Right cardiac atrium (tissue), 5 donors: ENCODE data around the gene VAPB. TPM values are rescaled to one million over a fixed set of nuclear protein-coding genes. Genes with fewer than 3 reads are reported as not detected.
"Not testable (repeated sequence)": the region's sequence is repeated elsewhere in the genome, so short reads cannot be mapped to it uniquely, and the experiment has no call there.

Experiments used
- ATAC-seq, 2 donors: fragments of 200-7000 bp; cut with Tn5 transposase; one replicate each; pipeline versions ENCODE4 v1.8.0 to v1.9.1; 2020; ENCODE audit warnings: moderate library complexity in 2 of 2, mild to moderate bottlenecking in 1 of 2
- DNase-seq, 3 donors: peaks; one replicate each; pipeline ENCODE4 v3.0.0-alpha.2; 2020
- H3K27ac ChIP-seq: one replicate; pipeline ENCODE4 v1.5.1; 2013; ENCODE audit warnings: mild to moderate bottlenecking, low read length, control low read depth, moderate library complexity
- H3K27me3 ChIP-seq: one replicate; pipeline ENCODE4 v1.6.1; 2013; ENCODE audit not compliant: control insufficient read depth, insufficient read depth
- H3K4me1 ChIP-seq: one replicate; pipeline ENCODE4 v1.6.1; 2013; ENCODE audit warnings: low read length; ENCODE audit not compliant: control insufficient read depth, insufficient read depth
- H3K4me3 ChIP-seq: one replicate; pipeline ENCODE4 v1.5.1; 2013; ENCODE audit warnings: low read length, control low read depth
- H3K9me3 ChIP-seq: one replicate; pipeline ENCODE4 v1.6.1; 2013; ENCODE audit warnings: low read length; ENCODE audit not compliant: control insufficient read depth
- WGBS: extraction: QIAGEN DNeasy Blood & Tissue Kit; methylation state at CpG from one replicate; pipeline ENCODE4 v1.1.7; 2013; 5-methylcytosine and 5-hydroxymethylcytosine counted together
- intact Hi-C, 4 donors: fragments of 100-400 bp; cut with DNase I; formaldehyde crosslinking; loops; one replicate each; pipeline versions ENCODE4 v1.11.0 to v1.14.0; 2022 to 2023
- polyA plus RNA-seq: library from polyadenylated mRNA; stranded (reverse); fragments of 200-250 nt; gene quantifications from one replicate; pipeline ENCODE4 v1.2.3, GENCODE V29; 2013
- total RNA-seq, 4 donors: library from RNA; stranded (reverse); fragmentation: NEBNext Ultra II Directional; extraction: Animal tissue kit (Norgen Biotek cat#: 25700); gene quantifications; one replicate each; pipeline ENCODE4 v1.2.1, GENCODE V29; 2021
- donor health status: healthy with polysubstance abuse.
- donor health status: DM: no; HTN: yes; CAD: no.
- donor health status: DM: no; HTN: no; CAD: no.
- donor health status: DM: no; HTN: yes; CAD: no; lungs with severe emphysema.
- donor health status: DM: yes; HTN: yes; CAD: no.

VAPB gene
- total and polyA plus RNA-seq, 5 donors: 30.6 to 64.7 (median 63.1) TPM

DNA sequence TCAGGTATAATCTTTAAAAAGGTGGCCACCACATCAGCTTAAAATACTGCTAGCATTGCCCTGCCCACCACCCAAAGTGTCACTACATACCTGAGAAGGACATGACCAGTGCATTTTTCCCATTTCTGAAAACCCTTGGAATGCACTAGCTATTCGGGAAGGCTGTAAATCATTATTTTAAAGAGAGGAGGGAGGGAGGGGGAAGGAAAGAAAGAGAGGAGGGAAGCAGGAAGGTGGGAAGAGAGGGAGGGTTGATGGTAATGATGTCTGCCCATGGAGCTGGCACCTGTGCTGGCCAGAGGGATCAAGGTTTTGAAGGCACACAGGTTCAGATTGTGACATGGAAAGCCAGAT, 32.4 kb downstream of the VAPB start:
- intact Hi-C loops: no loop called here
- 87% methylated on average over 1 of the region's 1 CpG for WGBS
- ATAC-seq (no peak), DNase-seq (no peak)
- H3K27me3 ChIP-seq: no peaks in the 10 kb centered on the region
- H3K4me1 ChIP-seq: peaks cover 2% of the 10 kb centered on the region
- H3K4me3 ChIP-seq: no peak overlapping the region
- H3K27ac ChIP-seq: no peak overlapping the region
- no peaks in the 10 kb centered on the region for H3K9me3 ChIP-seq

GRCh38 chr20:58424218-58424969, 35.4 kb downstream of the VAPB start:
- no peak overlapping the region for H3K4me3 ChIP-seq
- ATAC-seq (no peak), DNase-seq (no peak)
- H3K4me1 ChIP-seq: peaks cover 2% of the 10 kb centered on the region
- H3K27ac ChIP-seq: no peak overlapping the region
- no peaks in the 10 kb centered on the region for H3K9me3 ChIP-seq
- intact Hi-C loops: no loop called here
- no peaks in the 10 kb centered on the region for H3K27me3 ChIP-seq
- WGBS: 82% methylated on average over 6 of the region's 6 CpGs

DNA sequence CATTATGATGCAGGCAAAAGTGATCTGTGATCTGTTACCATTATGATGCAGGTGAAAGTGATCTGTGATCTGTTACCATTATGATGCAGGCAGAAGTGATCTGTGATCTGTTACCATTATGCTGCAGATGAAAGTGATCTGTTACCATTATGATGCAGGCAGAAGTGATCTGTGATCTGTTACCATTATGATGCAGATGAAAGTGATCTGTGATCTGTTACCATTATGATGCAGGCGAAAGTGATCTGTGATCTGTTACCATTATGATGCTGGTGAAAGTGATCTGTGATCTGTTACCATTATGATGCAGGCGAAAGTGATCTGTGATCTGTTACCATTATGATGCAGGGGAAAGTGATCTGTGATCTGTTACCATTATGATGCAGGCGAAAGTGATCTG, 38.5 kb downstream of the VAPB start:
- H3K27me3 ChIP-seq, intact Hi-C loops, H3K27ac ChIP-seq, ATAC-seq, H3K4me3 ChIP-seq, H3K9me3 ChIP-seq, DNase-seq, H3K4me1 ChIP-seq: not testable (repeated sequence)
- 98% methylated on average over 3 of the region's 3 CpGs for WGBS

DNA sequence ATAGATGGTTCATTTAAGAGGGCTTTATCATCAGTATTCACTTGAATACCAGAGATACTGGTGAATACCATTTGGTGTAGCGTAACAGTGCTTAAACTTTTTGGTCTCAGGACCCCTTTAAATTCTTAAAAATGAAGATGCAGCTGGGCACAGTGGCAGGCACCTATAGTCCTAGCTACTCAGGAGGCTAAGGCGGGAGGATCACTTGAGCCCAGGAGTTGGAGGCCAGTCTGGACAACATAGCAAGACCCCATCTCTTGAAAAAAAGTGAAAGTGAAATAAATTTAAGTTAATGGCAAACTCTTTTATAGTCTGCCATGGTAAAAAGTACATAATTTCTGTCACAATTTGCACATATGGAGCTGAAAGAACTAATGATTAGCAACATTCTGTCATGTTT, 39.3 kb downstream of the VAPB start:
- 99% methylated on average over 2 of the region's 2 CpGs for WGBS
- DNase-seq: no peak
- intact Hi-C loops: no loop called here

DNA sequence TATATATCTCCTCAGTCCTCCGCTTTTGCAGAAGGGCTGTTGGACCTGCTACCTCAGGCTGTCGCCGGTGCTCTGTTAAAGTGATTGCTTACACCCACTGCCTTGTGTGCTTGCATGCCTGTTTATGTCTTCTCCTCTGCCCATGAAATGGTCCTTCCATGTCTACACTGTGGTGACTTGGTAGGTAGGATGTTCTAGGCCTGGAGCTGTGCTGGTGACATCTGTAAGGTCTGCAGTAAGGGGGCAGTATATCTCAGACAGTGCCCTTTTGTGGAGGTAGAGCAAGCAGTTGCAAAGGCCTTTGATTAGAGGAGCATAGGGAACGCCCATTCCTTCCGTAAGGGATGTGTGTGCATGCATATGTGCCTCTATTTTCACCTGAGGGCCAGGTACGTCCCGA, 40.3 kb downstream of the VAPB start:
- DNase-seq (no peak), ATAC-seq (no peak)
- 90% methylated on average over 7 of the region's 7 CpGs for WGBS
- intact Hi-C loops: no loop called here
- no peaks in the 10 kb centered on the region for H3K9me3 ChIP-seq
- H3K4me3 ChIP-seq: no peak overlapping the region
- H3K27ac ChIP-seq: no peak overlapping the region
- no peaks in the 10 kb centered on the region for H3K27me3 ChIP-seq
- H3K4me1 ChIP-seq: peaks cover 15% of the 10 kb centered on the region

More for the DNA sequence above, 39.3 kb downstream of the VAPB start:
- H3K27ac ChIP-seq: no peak overlapping the region
- no peak overlapping the region for H3K4me3 ChIP-seq
- H3K9me3 ChIP-seq: no peaks in the 10 kb centered on the region
- H3K27me3 ChIP-seq: no peaks in the 10 kb centered on the region
- ATAC-seq: no peak
- peaks cover 14% of the 10 kb centered on the region for H3K4me1 ChIP-seq

GRCh38 chr20:58431134-58431533, 42.1 kb downstream of the VAPB start:
- Histone ChIP-seq H3K9me3 (no peaks in the 10 kb centered on the region), H3K27ac (no peak overlapping the region), H3K27me3 (no peaks in the 10 kb centered on the region), H3K4me3 (no peak overlapping the region), H3K4me1 (peaks cover 15% of the 10 kb centered on the region)
- no peak for ATAC-seq
- intact Hi-C loops: no loop called here
- WGBS: 97% methylated on average over 2 of the region's 2 CpGs
- no peak for DNase-seq

GRCh38 chr20:58432186-58432954, 43.3 kb downstream of the VAPB start:
- peaks cover 15% of the 10 kb centered on the region for H3K4me1 ChIP-seq
- DNase-seq (no peak), ATAC-seq (peak; percentile 48 to 67)
- intact Hi-C loops: no loop called here
- no peak overlapping the region for H3K4me3 ChIP-seq
- 61% methylated on average over 3 of the region's 3 CpGs for WGBS
- H3K27me3 ChIP-seq: no peaks in the 10 kb centered on the region
- H3K9me3 ChIP-seq: no peaks in the 10 kb centered on the region
- H3K27ac ChIP-seq: no peak overlapping the region

DNA sequence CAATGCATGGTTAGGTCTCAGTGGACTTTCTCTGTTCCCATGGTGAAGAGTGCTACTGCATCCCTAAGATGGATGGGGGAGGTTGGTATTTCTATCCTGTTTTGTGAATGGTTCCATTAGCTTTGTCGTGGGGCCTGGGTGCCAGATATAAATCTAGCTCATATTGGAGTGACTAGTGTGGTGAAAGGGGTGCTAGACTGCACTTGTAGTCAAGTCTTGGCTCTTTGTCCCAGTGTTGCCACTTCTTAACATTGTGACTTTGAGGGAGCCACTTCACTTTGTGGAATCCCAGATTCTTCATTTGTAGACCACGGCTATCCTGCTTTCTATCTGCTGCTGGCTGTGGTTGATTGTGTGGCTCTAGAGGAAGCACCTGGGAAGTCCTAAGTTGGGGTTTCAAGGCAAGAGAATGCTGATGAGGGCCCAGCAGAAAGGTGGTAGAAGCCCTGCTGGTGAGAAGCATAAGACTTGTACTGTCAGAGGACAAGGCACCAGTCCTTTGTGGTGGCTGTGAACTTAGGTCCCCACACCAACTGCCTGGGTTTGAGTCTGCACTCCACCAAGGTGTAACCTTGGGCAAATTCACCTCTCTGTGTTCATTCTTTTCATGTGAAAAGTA, 44.1 kb downstream of the VAPB start:
- ATAC-seq (no peak), DNase-seq (no peak)
- H3K9me3 ChIP-seq: no peaks in the 10 kb centered on the region
- intact Hi-C loops: no loop called here
- no peak overlapping the region for H3K27ac ChIP-seq
- 85% methylated on average over 2 of the region's 2 CpGs for WGBS
- H3K4me1 ChIP-seq: peaks cover 15% of the 10 kb centered on the region
- H3K4me3 ChIP-seq: no peak overlapping the region
- no peaks in the 10 kb centered on the region for H3K27me3 ChIP-seq

DNA sequence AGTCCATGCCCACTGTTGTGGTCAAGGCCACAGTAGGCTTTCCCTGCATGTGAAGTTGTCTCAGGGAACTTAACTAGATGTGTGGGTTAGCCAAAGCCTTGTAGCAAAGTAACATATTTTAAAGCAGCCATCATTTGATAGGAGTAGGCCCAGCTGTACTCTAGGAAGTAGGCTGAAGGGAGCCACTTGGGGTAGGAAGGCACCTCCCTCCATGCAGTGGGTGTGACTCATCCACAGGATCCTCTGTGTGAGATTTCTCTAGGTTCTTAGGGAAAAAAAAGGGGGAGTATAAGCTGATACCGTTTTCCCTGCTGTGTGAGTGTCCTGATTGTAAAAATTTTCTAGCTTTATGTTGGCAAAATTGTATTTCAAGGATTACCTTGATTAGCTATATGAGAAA, 44.7 kb downstream of the VAPB start:
- Histone ChIP-seq H3K4me3 (no peak overlapping the region), H3K27ac (no peak overlapping the region), H3K27me3 (no peaks in the 10 kb centered on the region), H3K9me3 (no peaks in the 10 kb centered on the region), H3K4me1 (peaks cover 15% of the 10 kb centered on the region)
- no peak for DNase-seq
- WGBS: 50% methylated on average over 1 of the region's 1 CpG
- ATAC-seq: peak; percentile 56 to 85
- intact Hi-C loops: no loop called here

GRCh38 chr20:58434326-58434725, 45.3 kb downstream of the VAPB start:
- Histone ChIP-seq H3K9me3 (no peaks in the 10 kb centered on the region), H3K27ac (no peak overlapping the region), H3K27me3 (no peaks in the 10 kb centered on the region), H3K4me3 (no peak overlapping the region), H3K4me1 (peaks cover 18% of the 10 kb centered on the region)
- 95% methylated on average over 5 of the region's 5 CpGs for WGBS
- intact Hi-C loops: no loop called here
- no peak for DNase-seq
- no peak for ATAC-seq

DNA sequence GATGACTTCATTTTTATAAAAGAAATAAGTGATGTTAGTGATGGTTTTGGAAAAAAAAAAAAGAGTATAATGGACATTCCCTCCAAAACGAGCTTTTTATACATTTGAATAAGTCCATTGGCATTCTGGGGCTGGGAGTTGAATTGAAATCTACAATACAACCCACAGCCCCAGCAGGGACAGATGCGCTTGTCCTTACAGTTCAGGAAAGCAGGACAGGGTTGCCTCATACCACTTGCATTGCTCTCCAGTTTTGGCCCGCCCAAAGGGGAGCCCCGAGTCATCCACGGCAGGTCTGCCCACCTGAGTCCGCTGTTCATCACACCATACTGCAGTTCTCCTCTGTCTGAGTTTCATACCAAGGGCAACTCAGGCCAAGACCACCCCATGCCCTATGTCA, 46.2 kb downstream of the VAPB start:
- H3K4me1 ChIP-seq: peaks cover 23% of the 10 kb centered on the region
- no peak overlapping the region for H3K4me3 ChIP-seq
- no peak for ATAC-seq
- no peak for DNase-seq
- 90% methylated on average over 6 of the region's 6 CpGs for WGBS
- intact Hi-C loops: no loop called here
- no peaks in the 10 kb centered on the region for H3K9me3 ChIP-seq
- no peaks in the 10 kb centered on the region for H3K27me3 ChIP-seq
- H3K27ac ChIP-seq: no peak overlapping the region
